GM12864 (cell line): ENCODE results near the gene CSTF1.

ENCODE experiments used
- DNase-seq: peaks from one replicate; pipeline ENCODE4 v3.0.0-alpha.2; 2011; ENCODE audit warnings: low read depth
- H3K4me3 ChIP-seq: 2 replicates; pipeline ENCODE4 v1.5.1; 2011; ENCODE audit warnings: mild to moderate bottlenecking, low read depth, low read length, control low read depth
- TF ChIP-seq, protein P1 (sequence below): IDR thresholded peaks from 2 replicates; pipeline ENCODE4 v1.5.1; 2011; ENCODE audit warnings: low read depth, mild to moderate bottlenecking, moderate library complexity, low read length, control low read depth, inconsistent platforms; ENCODE audit errors: missing control alignments

CSTF1 gene

DNA sequence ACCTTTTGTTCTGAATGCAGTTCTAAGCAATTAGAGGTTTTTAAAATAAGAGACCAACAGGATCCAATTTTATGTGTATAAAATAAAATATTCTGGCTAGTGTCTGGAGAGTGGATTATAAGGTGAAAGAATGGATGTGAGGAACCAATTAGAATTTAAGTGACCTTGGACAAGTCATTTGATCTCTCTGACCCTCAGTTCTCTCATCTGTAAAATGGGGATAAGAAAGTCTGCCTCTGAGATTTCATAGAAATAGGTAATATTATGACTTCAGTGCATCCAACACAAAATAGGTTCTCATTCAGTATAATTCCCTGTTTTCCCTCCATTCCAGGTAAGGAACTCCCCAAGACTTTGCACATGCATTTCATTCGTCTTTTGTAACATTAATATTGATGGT, 38.5 kb downstream of the CSTF1 start:
- no peak overlapping the region for H3K4me3 ChIP-seq
- TF ChIP-seq, protein P1, sequence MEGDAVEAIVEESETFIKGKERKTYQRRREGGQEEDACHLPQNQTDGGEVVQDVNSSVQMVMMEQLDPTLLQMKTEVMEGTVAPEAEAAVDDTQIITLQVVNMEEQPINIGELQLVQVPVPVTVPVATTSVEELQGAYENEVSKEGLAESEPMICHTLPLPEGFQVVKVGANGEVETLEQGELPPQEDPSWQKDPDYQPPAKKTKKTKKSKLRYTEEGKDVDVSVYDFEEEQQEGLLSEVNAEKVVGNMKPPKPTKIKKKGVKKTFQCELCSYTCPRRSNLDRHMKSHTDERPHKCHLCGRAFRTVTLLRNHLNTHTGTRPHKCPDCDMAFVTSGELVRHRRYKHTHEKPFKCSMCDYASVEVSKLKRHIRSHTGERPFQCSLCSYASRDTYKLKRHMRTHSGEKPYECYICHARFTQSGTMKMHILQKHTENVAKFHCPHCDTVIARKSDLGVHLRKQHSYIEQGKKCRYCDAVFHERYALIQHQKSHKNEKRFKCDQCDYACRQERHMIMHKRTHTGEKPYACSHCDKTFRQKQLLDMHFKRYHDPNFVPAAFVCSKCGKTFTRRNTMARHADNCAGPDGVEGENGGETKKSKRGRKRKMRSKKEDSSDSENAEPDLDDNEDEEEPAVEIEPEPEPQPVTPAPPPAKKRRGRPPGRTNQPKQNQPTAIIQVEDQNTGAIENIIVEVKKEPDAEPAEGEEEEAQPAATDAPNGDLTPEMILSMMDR = no peak
- DNase-seq = no peak

DNA sequence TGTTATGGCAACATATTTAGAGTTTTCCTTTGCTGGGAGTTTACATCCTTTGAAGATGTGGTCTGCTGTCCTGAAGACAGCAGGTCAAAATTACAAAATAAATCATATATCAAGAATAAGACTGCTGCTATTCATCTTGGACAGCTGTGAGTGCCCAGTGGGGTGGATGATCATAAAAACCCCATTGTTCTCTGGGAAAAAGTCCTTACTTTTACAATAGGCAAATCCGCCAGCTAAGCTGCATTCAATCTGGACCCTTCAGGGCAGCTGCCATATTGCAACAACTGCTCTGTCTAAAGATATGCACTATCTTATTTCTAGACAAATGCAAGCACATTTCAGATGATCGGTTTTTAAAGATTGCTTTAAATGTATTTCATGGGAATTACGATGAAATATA, 39.0 kb downstream of the CSTF1 start:
- TF ChIP-seq, protein P1 = no peak
- DNase-seq = no peak
- H3K4me3 ChIP-seq = no peak overlapping the region

DNA sequence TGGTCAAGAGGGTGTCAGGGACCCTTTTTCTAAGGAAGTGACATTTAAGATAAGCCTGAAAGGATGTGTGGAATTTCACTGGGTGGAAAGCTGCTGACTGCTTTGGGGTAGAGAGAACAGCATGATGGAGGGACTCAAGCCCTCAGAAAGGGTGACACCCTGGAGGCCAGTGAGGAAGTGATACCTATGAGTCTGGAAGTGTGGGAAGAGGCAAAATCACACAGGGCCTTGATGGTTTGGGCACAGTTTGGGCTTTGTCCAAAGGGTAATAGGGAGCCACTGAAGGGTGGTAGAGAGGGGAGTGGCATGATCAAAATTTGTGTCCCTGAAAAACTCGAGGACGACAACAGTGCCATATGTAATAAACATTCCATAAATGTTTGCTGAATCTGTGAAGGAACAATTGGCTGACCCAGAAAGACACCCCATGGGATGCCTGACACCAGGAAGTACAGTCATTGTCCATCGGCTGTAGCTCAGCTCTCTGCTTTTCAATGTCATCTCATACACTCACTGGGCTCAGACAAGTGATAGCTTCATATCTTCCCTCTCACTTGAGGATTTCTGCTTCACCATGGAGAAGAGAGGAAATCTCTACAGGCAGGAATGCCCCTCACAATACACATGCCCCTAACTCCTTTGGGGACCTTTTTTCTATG, 40.9 kb downstream of the CSTF1 start:
- TF ChIP-seq, protein P1 = no peak
- H3K4me3 ChIP-seq = no peak overlapping the region
- DNase-seq = no peak

DNA sequence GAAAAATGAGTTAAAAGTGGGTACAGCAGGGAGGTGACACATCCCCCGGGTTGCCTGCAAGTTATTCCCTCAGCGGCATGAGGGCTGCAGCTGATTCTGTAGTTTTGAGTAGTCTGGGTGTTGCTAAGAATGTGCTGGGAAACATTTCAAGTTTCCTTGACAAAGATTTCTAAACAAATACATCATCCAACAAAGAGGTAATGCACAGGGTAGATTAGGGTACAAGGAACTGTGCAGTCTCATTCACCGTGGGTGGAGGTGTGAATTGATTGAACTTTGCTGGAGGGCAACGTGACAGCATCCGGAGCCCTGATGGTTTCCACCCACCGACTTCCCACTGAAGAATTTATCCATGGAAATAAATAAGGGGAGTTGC, 41.4 kb downstream of the CSTF1 start:
- no peak for DNase-seq
- TF ChIP-seq, protein P1 = no peak
- H3K4me3 ChIP-seq = no peak overlapping the region

DNA sequence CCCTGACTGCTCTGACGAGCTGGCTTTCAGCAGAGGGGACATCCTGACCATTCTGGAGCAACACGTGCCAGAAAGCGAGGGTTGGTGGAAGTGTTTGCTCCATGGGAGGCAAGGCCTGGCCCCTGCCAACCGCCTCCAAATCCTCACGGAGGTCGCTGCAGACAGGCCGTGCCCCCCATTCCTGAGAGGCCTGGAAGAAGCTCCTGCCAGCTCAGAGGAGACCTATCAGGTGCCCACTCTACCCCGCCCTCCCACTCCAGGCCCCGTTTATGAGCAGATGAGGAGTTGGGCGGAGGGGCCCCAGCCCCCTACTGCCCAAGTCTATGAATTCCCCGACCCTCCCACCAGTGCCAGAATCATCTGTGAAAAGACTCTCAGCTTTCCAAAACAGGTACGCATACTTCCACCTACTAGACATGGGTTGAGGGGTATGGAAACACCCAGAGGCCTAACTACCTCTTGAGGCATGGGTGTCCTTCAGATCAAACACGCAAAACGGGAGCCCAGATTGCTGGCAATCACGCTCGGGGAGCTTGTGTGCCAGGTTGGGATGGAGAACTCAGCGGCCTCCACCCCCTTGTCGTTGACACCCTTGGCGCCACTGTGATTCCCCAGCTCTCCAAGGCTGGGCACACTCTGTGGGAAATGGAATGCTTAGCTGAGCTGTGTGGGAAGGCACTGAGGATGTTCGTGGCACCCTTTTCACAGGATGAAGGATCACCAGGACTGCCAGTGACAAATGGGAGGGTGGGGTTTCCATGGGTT, 44.9 kb downstream of the CSTF1 start:
- TF ChIP-seq, protein P1 = no peak
- H3K4me3 ChIP-seq = no peak overlapping the region

DNA sequence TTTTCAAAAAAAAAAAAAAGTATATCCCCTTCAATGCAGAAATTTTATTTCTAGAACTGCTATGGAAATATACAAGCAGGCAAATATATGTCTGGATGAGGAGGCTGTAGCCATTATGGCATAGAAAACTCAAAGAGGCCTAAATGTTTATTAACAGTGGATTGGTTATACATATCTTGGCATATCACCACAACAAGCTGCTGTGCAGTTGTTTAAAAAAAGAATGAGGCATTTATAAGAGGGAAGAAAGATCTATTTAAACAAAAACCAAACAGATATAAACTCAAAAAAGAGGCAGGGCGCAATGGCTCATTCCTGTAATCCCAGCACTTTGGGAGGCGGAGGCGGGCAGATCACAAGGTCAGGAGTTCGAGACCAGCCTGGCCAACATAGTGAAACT, 45.8 kb downstream of the CSTF1 start:
- H3K4me3 ChIP-seq = no peak overlapping the region
- DNase-seq = no peak
- TF ChIP-seq, protein P1 = no peak

More for the DNA sequence above, 44.9 kb downstream of the CSTF1 start:
- no peak for DNase-seq
